ENCODE data around the gene LMX1B.
"Not testable (repeated sequence)": the region's sequence is repeated elsewhere in the genome, so short reads cannot be mapped to it uniquely, and the experiment has no call there.

LMX1B gene

DNA sequence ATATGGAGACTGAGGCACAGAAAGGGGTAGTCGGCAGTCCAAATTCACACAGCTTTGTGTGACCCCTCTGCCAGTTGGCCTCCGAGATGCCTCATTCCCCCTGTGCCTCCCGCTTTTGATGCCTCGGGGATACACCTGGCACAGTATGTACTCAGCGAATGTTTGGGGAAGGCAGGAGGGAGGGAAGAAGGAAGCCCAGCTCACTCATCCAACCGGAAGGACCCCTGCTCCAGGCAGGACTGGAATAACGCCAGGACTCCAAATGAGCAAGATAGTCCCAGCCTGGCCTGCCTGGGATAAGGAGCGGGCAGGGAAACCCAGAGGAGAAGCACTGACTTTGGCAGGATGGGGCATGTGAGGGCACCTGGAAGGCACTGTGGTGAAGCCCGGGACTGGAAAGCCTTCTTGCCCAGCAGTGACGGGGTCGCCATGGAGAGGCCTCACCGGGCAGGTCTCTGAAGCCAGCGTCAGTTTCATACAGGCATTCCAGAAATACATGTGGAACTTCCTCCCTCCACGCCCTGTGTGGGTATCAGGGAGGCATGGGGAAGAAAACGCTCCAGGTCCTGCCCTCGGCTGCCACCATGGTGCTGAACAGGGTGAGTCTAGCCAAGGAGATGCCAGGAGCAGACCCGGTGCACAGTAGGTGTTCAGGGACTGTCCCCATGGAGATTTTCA, 20.3 kb downstream of the LMX1B start:
- DNase-seq (ENCODE audit: low read depth in 2 of 2), result no peak

DNA sequence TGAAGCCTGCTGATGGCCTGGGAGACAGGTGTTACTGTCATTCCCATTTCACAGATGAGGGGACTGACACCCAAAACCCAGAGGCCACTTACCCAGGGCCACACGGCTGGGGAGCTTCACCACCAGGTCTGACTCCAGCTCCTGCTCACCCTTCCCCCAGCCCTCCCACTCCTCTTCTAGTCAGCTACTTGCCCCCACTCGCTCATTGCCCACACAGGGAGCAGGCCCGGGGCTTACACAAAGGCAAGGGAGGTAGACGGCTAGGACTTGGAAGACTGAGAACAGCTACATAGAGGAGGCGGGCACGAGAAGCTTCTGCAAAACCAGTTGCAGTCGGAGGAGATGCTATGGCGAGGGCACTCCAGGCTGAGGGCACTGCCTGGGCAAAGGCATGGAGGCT, 21.3 kb downstream of the LMX1B start:
- DNase-seq (ENCODE audit: low read depth in 2 of 2), result no peak

DNA sequence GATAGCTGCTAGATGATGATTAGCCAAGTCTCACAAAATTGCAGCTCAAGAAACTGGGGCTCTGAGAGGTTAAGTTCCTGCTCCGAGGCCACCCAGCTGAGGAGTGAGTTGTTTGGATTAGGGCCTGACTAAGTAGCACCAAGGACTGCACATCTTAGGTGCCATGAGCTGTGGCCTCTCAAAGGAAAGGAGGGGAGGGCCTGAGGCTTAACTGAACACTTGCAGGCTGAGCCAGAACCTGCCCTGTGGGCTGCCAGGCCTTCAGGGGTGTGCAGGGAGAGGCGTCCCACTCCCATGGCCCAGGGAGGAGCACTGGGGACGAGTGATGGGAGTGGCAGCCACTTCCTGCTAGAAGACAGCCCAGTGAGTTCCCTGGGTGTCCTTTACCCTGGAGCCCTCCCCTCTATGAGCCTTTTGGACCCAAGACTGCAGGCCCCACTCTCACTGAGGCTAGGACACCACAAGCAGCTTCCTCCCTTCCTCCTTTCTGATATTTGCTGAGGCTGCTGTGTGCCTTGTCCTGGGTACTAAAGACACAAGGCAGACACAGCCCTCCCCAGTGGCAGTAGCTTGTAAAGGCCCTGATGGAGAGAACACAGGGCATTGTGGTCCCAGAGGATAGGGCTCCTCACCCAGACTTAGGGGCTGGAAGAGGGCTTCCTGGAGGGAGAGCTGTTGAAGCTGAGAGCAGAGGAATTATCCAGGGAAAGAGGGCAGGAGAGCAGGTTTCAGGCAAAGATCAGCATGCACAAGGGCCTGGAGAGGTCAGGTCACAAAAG, 22.1 kb downstream of the LMX1B start:
- DNase-seq (ENCODE audit: low read depth in 2 of 2), result no peak

DNA sequence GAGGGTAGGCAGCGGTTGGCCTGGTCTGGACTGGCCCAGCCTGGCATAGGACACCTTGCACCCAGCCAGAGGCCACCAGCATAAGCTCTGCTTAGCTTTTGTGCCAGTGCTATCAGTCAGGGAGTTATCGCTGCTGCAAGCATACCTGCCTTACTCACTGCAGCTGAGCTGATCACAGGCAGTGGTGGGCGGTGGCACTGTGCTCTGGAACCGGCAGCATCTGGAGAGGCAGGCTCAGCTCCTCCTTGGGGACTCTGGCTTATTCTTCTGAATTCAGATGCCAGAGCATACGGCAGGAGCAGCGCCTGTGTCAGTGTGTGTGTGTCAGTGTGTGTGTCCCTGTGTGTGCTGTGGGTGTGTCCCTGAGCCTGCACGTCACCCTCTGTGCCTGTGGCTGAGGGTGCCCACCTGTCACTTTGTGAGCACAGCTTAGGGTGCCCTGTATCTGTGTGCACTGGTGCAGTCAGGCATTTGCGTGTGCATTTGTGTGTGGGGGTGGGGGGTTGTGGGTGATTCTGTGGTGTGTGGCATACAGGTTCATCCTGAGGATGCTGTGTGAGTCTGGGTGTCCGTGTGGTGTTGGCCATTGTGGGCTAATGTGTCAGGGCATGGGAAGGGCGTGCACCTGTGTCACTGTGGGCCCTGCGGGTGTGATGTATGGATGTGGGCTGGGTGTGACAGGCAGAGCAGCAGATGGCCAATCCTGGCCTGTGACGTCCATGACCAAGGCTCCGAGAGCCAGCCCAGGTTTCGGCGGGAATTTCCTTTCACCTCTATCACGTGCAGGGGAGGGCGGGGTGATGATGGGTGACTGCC, 23.5 kb downstream of the LMX1B start:
- peak in 1 of 2 donors; percentile 9 for DNase-seq (ENCODE audit: low read depth in 2 of 2)

DNA sequence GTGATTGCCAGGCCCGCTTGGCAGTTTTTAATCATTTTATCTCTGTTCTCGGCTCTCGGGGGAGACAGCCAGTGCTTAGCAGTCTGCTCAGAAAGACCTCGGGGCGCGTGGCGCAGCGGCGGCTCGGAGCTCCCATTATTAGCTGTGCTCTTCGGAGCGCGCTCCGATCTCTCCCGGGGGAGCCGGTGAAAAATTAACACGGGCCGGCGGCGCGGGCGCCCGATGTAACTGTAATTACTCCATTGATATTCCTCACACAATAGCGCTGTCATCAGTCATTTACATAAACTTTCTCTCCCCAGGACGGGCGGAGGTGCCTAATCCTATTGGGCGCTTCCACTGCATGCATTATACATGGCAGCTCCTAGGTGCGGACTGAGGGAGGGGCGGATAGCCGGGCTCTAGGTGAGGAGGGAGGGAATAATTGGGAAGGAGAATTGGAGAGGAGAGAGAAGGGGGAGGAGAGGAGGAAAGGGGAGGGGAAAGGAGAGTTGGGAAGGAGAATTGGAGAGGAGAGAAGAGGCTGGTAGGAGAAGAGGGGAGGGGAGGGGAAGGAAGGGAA, 24.9 kb downstream of the LMX1B start:
- no peak for DNase-seq (ENCODE audit: low read depth in 2 of 2)

DNA sequence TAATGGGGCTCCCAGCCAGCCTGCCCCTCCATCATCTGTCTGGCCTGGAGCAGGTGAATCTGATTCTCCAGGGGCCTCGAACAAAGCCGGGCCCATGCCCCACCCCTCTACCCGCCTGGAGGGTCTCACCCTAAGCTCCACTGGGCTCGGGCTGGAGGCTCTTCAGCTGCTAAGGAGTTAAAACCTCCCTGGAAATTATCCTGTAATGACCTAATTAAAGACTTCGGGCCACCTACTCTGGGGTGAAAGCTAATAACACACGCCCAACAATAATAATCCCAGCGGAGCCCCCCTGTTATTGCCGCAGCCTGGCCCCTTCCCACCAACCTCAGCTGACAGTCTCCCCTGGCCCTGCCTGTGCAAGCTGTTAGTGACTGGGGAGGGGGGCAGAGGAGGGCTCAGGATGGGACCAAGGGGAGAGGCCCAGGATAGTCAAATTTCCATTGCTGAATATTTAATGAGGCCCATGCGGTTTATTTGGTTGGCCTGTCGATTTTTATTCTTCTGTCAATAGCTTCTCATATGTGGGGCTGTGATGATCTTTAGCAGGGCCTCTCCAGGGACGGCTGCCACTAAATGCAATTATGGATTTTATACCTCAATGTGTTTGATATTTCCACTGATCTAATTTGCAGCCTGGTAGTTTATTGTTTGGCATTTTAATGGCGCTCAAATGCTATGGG, 25.7 kb downstream of the LMX1B start:
- no peak for DNase-seq (ENCODE audit: low read depth in 2 of 2)

DNA sequence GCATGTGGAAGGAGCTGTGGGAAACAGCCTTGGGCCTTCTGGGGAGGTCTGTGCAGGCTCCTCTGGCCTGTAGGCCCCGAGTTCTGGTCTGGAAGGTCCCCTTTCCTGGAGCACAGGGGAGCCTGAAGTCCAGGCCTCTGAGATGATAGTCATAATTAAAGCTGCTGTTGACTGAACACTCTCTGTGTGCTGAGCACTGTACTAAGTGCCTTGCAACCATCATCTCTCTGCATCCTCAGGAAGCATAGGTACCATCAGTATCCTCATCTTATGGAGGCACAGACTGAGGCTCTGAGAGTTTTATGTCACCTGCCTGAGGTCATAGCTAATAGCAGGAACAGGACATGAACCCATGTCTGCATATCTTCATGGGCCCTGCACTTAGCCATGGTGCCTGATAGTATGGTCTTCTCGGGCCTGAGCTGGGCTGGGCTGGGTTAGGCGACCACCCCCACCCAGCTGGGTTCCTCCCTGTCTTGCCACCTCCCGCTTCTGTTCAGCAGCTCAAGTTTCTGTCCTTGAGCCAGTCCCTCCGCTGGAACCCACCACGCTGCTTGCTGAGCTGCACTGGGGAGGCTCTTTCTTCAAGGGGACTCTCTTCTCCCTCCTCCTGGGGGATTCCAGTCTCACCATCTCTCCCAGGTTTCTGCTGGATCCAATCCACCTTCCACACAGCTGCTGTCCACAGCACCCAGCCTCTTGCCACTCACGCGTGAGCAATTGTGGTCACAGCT, 27.6 kb downstream of the LMX1B start:
- no peak for DNase-seq (ENCODE audit: low read depth in 2 of 2)

DNA sequence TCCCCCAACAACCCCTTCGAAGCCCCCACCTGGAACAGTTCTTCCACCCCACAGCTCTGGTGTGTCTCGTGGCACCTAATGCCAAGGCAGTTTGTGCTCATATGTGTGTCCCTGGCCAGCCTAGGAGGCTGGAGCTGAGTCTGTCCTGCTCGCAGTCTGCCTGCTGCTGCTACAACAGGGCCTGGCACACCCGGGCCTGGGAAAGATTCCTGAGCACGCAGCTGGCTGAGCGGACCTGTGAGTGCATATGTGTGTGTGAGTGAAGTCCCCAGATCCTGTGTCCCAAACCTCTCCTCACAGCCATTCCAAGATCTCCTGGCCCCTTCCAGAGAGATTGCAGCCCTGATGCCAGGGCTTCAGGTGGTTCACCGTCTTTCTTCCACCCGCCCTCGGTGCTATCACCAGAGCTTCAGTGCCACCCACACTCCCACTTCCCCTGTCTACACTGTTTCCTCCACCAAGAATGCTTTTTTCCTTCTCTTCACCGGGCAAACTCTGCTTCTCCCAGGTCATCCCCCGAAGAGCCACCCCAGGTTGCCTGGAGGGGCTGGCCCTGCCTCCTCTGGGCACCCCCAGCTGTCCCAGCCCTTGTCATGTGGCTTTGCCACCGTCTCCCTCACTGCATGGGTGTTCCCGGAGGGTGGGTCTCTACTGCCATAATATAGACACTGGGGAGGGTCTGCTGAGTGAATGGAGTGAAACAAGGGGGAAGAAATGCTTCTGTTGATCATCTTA, 28.4 kb downstream of the LMX1B start:
- DNase-seq (ENCODE audit: low read depth in 2 of 2), result no peak

DNA sequence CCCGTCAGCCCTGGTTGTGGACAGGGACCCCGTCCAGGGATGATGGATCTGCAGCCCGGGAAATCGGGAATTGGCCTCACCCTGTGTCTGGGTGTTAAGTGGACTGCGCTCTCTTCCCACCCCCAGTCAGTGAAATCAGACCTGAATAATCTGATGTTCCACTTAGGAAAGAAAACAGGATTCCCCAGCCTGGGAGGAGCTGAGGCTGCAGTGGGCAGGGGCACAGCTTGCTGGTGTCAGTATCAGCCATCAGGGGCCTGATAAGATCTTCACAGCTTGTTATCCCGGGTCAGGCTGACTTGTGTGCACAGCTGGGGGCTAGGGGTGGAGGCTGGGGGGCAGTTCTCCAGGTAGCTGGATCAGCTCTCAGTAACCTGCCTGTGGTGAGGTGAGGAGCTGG, 29.1 kb downstream of the LMX1B start:
- no peak for DNase-seq (ENCODE audit: low read depth in 2 of 2)

DNA sequence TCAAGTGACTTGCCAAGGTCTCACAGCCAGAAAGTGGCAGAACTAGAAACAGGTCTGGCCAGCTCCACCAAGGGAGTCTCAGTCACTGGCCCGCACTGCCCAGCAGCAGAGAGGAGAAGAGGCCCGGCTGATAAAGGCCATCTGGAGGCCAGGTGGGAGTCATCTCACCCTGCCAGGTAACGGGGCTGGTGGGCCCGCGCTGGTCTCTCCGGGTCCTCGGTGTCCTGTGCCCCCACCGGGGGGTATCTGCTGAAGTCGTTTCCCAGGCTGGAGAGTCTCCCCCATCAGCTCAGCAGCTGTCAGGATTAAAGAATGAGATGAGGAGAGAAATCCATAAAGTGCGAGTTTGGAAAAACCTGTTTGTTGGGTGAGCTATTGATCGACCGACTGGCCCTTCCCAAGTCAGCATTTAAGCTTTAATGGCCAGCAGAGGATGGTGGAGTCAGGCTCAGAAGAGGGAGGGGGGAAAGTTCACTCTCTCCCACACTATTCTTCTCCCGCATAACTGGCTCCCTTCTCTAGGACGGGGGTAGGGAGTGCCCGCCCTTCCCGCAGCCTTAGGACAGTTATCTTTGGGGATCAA, 30.3 kb downstream of the LMX1B start:
- no peak for DNase-seq (ENCODE audit: low read depth in 2 of 2)

DNA sequence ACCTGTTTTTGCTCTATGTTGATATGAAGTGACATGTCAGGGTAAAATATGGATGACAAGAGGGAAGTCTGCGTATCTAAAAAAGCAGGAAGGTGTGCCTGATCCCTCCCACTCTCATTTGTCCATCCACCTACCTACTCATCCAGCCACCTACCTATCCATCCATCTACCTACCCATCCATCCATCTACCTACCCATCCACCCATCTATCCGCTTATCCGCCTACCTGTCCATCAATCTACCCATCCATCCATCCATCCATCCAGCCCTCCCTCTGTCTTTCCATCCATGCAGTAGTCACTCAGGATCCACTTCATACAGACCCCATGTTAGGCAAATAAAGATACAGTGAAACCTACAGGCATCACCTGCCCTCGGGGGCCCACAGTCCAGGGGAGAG, 32.4 kb downstream of the LMX1B start:
- DNase-seq (ENCODE audit: low read depth in 2 of 2), result no peak

DNA sequence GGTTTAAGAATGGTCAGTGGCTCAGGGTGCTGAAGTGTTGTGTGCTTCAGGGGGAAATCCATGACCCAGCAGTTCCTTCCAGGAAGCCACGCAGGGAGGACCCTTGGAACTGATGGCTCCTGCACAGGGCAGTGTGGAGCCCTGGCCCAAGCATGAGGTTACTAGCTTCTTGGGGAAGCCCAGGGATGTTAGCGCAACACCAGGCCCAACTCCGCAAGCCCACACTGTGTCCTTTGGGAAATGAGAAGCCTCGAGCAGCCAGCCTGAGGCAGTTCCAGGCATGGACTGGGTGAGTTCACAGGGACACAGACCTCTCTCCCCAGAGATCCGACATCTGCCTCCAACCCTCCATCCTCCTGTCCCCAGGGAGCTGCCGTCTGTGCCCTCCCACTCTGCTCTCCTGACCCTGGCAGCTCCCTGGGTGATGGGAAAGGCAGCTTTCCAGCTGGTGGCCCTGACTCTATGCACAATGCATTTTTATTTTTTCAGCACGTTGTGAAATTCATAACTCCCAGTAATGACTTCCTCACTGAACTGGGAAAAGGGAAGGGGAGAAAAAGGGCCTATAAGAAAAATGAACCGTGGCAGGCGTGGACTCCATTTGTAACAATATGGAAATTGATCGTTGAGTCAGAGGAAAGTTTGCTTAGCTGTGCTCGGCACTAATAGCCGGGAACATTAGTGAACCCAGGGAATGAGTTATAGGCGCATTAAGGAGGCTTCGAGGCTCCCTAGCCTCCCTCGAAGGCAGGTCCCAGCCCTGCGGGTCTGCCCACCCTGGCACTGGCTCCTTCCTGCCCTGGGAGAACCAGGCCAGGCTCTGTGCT, 34.1 kb downstream of the LMX1B start:
- no peak for DNase-seq (ENCODE audit: low read depth in 2 of 2)

DNA sequence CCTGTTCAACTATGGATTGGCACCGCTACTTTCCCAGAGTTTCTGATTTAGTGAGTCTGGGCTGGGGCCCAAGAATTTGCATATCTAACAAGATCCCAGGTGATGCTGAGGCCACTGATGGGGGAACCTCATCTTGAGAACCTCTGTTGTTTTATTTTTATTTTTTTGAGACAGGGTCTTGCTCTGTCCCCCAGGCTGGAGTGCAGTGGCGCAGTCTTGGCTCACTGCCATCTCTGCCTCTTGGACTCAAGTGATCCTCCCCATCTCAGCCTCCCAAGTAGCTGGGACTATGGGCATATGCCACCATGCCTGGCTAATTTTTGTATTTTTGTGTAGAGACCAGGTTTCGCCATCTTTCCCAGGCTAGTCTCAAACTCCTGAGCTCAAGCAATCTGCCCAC, 35.7 kb downstream of the LMX1B start:
- no peak for DNase-seq (ENCODE audit: low read depth in 2 of 2)

DNA sequence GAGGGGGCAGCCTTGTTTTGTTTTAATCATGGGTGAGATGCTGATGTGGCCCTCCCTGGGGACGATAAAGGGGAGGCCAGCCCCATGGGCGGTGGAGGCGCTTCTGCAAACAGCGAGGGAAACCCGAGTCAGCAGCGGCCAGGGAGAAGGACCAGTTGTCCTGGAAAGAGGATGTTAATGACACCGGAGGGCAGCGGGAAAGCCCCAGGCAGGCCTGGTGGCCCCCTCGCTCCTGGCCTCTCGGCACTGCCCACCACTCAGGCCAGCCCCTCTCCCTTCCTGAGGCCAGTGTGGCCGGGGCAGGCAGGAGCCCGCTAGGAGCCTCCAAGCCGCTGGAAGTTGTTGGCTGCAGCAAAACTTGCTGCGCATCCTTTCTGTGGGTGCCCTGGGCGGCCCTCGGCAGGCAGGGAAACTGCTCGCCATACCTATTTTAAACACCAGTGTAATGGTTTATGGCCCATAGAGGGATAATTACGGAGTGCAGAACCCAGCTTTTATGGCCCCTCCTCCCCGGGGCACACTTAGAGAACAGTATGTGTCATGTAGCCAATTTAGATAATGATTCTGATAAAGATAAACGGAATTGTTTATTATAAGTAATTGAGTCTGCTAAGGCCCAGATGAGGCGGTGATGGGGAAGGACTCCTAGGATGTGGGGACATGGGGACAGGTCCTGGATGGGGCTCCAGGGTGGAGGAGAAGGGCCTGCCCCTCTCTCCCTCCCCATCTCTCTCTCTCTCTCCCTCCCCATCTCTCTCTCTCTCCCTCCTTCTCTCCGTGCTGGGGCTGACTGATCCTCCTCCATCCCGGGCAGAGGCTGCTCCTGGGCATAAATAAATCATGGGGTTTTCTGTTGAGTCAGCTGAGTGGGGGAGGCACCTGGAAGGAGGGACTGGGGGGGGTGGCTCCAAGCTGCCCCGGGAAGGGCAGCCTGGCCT, 36.9 kb downstream of the LMX1B start:
- no peak for DNase-seq (ENCODE audit: low read depth in 2 of 2)

DNA sequence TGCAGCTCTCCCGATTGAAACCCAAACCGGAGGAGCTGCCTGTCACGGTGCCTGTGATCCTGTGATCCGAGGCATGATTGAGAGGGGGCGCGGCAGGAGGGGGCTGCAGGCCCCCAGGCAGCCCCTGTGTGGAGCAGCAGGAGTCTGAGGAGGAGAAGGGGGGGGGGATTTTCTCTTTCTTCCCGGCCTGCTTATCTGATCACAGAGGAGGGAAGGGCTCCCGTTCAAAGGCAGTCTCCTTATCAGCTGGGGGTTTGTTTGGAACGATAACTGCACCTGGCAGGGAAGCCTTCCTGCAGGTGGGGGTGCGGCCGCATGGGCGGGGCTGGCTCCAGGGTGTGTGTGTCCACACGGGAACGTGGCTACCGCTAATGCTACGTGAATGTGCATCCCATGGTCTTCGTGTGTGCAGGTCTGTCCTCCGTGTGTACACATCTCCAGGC, 38.4 kb downstream of the LMX1B start:
- DNase-seq (ENCODE audit: low read depth in 2 of 2), result no peak

DNA sequence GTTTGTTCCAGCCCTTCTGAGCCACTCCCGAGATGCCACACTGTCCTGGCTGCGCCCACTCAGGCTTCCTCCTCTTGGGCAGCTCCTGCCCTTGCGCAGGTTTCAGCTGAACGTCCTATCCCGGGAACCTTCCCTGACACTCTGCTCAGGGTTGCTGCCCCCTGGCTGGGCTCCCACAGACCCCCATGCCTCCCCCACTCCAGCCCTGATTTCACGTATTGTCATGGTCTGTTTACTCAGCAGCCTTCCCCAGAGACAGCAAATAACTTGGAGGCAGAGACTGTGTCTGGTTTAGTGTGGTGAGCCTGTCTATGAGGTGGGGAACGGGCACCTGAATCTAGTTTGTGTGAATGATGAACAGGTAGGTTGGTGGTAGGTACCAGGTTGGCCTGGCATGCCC, 40.4 kb downstream of the LMX1B start:
- no peak for DNase-seq (ENCODE audit: low read depth in 2 of 2)

DNA sequence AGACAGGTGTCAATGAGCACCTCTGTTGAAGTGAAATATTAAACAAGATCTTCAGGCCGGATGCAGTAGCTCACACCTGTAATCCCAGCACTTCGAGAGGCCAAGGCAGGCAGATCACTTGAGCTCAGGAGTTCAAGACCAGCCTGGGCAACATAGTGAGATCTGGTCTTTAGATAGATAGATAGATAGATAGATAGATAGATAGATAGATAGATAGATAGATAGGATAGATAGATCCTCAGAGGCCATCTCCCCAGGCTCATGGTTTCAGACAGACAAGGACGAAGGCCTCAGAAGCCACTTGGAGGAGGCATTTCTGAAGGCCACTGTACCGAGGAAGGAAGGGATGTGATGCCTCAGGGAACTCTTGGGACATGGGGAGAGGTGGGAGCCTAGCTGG, 42.5 kb downstream of the LMX1B start:
- not testable (repeated sequence) for DNase-seq (ENCODE audit: low read depth in 2 of 2)
